CD4-positive, alpha-beta memory T cell (primary cell): ENCODE data around the gene PRSS12. TPM values are rescaled to one million over a fixed set of nuclear protein-coding genes. Genes with fewer than 3 reads are reported as not detected.

ENCODE experiments used
- CTCF ChIA-PET: fragments of 350-600 bp; sonication (Branson Sonifier 250); formaldehyde crosslinking; loops from one replicate; lab custom pipeline; 2021; ENCODE audit warnings: inconsistent platforms; ENCODE audit not compliant: partially characterized antibody; lab: Charles Lee
- POLR2A ChIA-PET: fragments of 350-600 bp; sonication (Branson Sonifier 250); formaldehyde crosslinking; loops from one replicate; lab custom pipeline; 2021; ENCODE audit not compliant: partially characterized antibody; lab: Charles Lee
- DNase-seq, 5 donors: peaks; one replicate each; pipeline versions ENCODE4 v3.0.0 to v3.0.0-alpha.2; 2020 to 2022; ENCODE audit warnings: mixed read lengths in 1 of 5
- H3K27ac ChIP-seq: one replicate; pipeline ENCODE4 v1.7.0; 2013; ENCODE audit warnings: low read depth, low read length
- H3K27me3 ChIP-seq: 2 replicates; pipeline ENCODE4 v1.7.0; 2013; ENCODE audit warnings: mild to moderate bottlenecking, low read length, moderate library complexity; ENCODE audit not compliant: insufficient read depth
- H3K36me3 ChIP-seq: 2 replicates; pipeline ENCODE4 v1.7.0; 2013; ENCODE audit warnings: mild to moderate bottlenecking, low read length, moderate library complexity; ENCODE audit not compliant: insufficient read depth
- H3K4me1 ChIP-seq: 2 replicates; pipeline ENCODE4 v1.7.0; 2013; ENCODE audit warnings: mild to moderate bottlenecking, low read length, moderate library complexity; ENCODE audit not compliant: insufficient read depth
- H3K4me3 ChIP-seq, 2 donors: one replicate each; pipeline ENCODE4 v1.7.0; 2013; ENCODE audit warnings: low read length in 2 of 2, mild to moderate bottlenecking in 1 of 2
- H3K9me3 ChIP-seq, 2 donors: one replicate each; pipeline ENCODE4 v1.7.0; 2013; ENCODE audit warnings: low read length in 2 of 2, control low read depth in 1 of 2; ENCODE audit not compliant: control insufficient read depth in 1 of 2
- H3K27ac Mint-ChIP-seq, 7 donors: one replicate each; pipeline ENCODE4 v1.8.0; 2020 to 2021; ENCODE audit warnings: mixed read lengths in 7 of 7, mild to moderate bottlenecking in 6 of 7, inconsistent platforms in 3 of 7, moderate library complexity in 3 of 7
- H3K27me3 Mint-ChIP-seq, 2 donors: one replicate each; pipeline ENCODE4 v1.8.0; 2020 to 2021; ENCODE audit warnings: mixed read lengths in 2 of 2
- H3K36me3 Mint-ChIP-seq, 2 donors: one replicate each; pipeline ENCODE4 v1.8.0; 2020 to 2021; ENCODE audit warnings: mixed read lengths in 2 of 2, inconsistent platforms in 1 of 2, mild to moderate bottlenecking in 1 of 2
- H3K4me1 Mint-ChIP-seq, 4 donors: one replicate each; pipeline ENCODE4 v1.8.0; 2020 to 2021; ENCODE audit warnings: mixed read lengths in 4 of 4, mild to moderate bottlenecking in 1 of 4
- H3K4me3 Mint-ChIP-seq, 8 donors: one replicate each; pipeline ENCODE4 v1.8.0; 2020 to 2021; ENCODE audit warnings: mixed read lengths in 8 of 8, mild to moderate bottlenecking in 7 of 8, moderate library complexity in 6 of 8, inconsistent platforms in 3 of 8
- H3K9me3 Mint-ChIP-seq, 8 donors: one replicate each; pipeline ENCODE4 v1.8.0; 2020 to 2021; ENCODE audit warnings: mixed read lengths in 8 of 8, mild to moderate bottlenecking in 5 of 8, inconsistent platforms in 3 of 8, moderate library complexity in 1 of 8
- intact Hi-C: fragments of 100-400 bp; cut with micrococcal nuclease; formaldehyde crosslinking; loops from one replicate; pipeline ENCODE4 v1.15.1; 2023
- polyA plus RNA-seq, 2 donors: library from polyadenylated mRNA; unstranded; fragments of 300-500 nt; fragmentation: Illumina TruSeq; gene quantifications; one replicate each; pipeline ENCODE4 v1.2.3, GENCODE V29; 2021
- total RNA-seq, 2 experiments: library from RNA; stranded (reverse); gene quantifications; one replicate each; pipeline ENCODE4 v1.2.3, GENCODE V29; 2021

PRSS12 gene
- total and polyA plus RNA-seq, 4 experiments from 2014 or later, result 0.03 TPM; not detected in 3

GRCh38 chr4:118259111-118259510 is 93.7 kb downstream of the PRSS12 start:
- H3K4me3 Mint-ChIP-seq, result no peak overlapping the region
- H3K9me3 Mint-ChIP-seq, result peaks cover 0 to 1% (median 0%) of the 10 kb centered on the region in 8 donors
- Histone ChIP-seq H3K4me3 (no peak overlapping the region), H3K9me3 (no peaks in the 10 kb centered on the region), H3K36me3 (no peaks in the 10 kb centered on the region), H3K27me3 (no peaks in the 10 kb centered on the region), H3K27ac (no peak overlapping the region), H3K4me1 (no peaks in the 10 kb centered on the region)
- CTCF ChIA-PET, result no interaction called here
- H3K36me3 Mint-ChIP-seq, result no peaks in the 10 kb centered on the region
- H3K4me1 Mint-ChIP-seq, result no peaks in the 10 kb centered on the region
- intact Hi-C loops, result no loop called here
- peaks cover 2 to 8% of the 10 kb centered on the region in 2 donors for H3K27me3 Mint-ChIP-seq
- no peak overlapping the region for H3K27ac Mint-ChIP-seq
- POLR2A ChIA-PET, result no interaction called here
- DNase-seq, result no peak

GRCh38 chr4:118254368-118254767 is 98.4 kb downstream of the PRSS12 start:
- no peaks in the 10 kb centered on the region for H3K9me3 ChIP-seq
- Mint-ChIP-seq H3K27ac (no peak overlapping the region), H3K9me3 (no peaks in the 10 kb centered on the region), H3K36me3 (no peaks in the 10 kb centered on the region), H3K4me3 (no peak overlapping the region), H3K27me3 (peaks cover 0 to 2% of the 10 kb centered on the region in 2 donors), H3K4me1 (no peaks in the 10 kb centered on the region)
- DNase-seq, result no peak
- ChIA-PET POLR2A (no interaction called here), CTCF (interaction anchor here (0.8 kb wide), 1 partner anchor 27 kb away, joined by 3 read pairs; no protein-coding TSS in a partner anchor)
- no peak overlapping the region for H3K27ac ChIP-seq
- H3K4me3 ChIP-seq, result no peak overlapping the region
- no peaks in the 10 kb centered on the region for H3K4me1 ChIP-seq
- intact Hi-C loops, result no loop called here
- no peaks in the 10 kb centered on the region for H3K27me3 ChIP-seq
- no peaks in the 10 kb centered on the region for H3K36me3 ChIP-seq

- no peaks in the 10 kb centered on the region for H3K9me3 ChIP-seq
- Mint-ChIP-seq H3K4me3 (no peak overlapping the region), H3K9me3 (no peaks in the 10 kb centered on the region), H3K27me3 (peaks cover 2 to 3% of the 10 kb centered on the region in 2 donors), H3K4me1 (peaks cover 0 to 3% (median 1%) of the 10 kb centered on the region in 4 donors), H3K27ac (no peak overlapping the region), H3K36me3 (no peaks in the 10 kb centered on the region)
- intact Hi-C loops, result no loop called here
- no peaks in the 10 kb centered on the region for H3K36me3 ChIP-seq
- no peaks in the 10 kb centered on the region for H3K4me1 ChIP-seq
- no peak overlapping the region for H3K27ac ChIP-seq
- DNase-seq, result no peak
- no peak overlapping the region for H3K4me3 ChIP-seq
- POLR2A ChIA-PET, result no interaction called here
- CTCF ChIA-PET, result no interaction called here
- no peaks in the 10 kb centered on the region for H3K27me3 ChIP-seq
Measured at GRCh38 chr4:118249890-118250289, 102.9 kb downstream of the PRSS12 start.

- Mint-ChIP-seq H3K27ac (no peak overlapping the region), H3K9me3 (no peaks in the 10 kb centered on the region), H3K36me3 (no peaks in the 10 kb centered on the region), H3K27me3 (peaks cover 3 to 5% of the 10 kb centered on the region in 2 donors), H3K4me3 (no peak overlapping the region), H3K4me1 (no peaks in the 10 kb centered on the region)
- no peak overlapping the region for H3K4me3 ChIP-seq
- H3K9me3 ChIP-seq, result no peaks in the 10 kb centered on the region
- no peaks in the 10 kb centered on the region for H3K36me3 ChIP-seq
- H3K27ac ChIP-seq, result no peak overlapping the region
- no peaks in the 10 kb centered on the region for H3K27me3 ChIP-seq
- CTCF ChIA-PET, result no interaction called here
- POLR2A ChIA-PET, result no interaction called here
- no peak for DNase-seq
- H3K4me1 ChIP-seq, result no peaks in the 10 kb centered on the region
- intact Hi-C loops, result no loop called here
Measured at GRCh38 chr4:118237531-118237930, 115.3 kb downstream of the PRSS12 start.

- no peaks in the 10 kb centered on the region for H3K36me3 ChIP-seq
- H3K27ac ChIP-seq, result no peak overlapping the region
- no peaks in the 10 kb centered on the region for H3K27me3 ChIP-seq
- Mint-ChIP-seq H3K4me3 (no peak overlapping the region), H3K4me1 (no peaks in the 10 kb centered on the region), H3K9me3 (no peaks in the 10 kb centered on the region), H3K27ac (no peak overlapping the region), H3K27me3 (peaks cover 3 to 5% of the 10 kb centered on the region in 2 donors), H3K36me3 (no peaks in the 10 kb centered on the region)
- ChIA-PET POLR2A (no interaction called here), CTCF (interaction anchor here (3.0 kb wide), 1 partner anchor 13 kb away, joined by 16 read pairs; no protein-coding TSS in a partner anchor)
- no peak for DNase-seq
- no peaks in the 10 kb centered on the region for H3K4me1 ChIP-seq
- no peaks in the 10 kb centered on the region for H3K9me3 ChIP-seq
- intact Hi-C loops, result no loop called here
- no peak overlapping the region for H3K4me3 ChIP-seq
Measured at GRCh38 chr4:118235566-118236120, 117.2 kb downstream of the PRSS12 start.
